AG10803 (cell line): ENCODE measurements around the gene PNPO.
"Not testable (repeated sequence)": the region's sequence is repeated elsewhere in the genome, so short reads cannot be mapped to it uniquely, and the experiment has no call there.

Experiments used
- DNase-seq: peaks from one replicate; pipeline ENCODE4 v3.0.0; 2010; ENCODE audit warnings: low read depth
- H3K4me3 ChIP-seq: 2 replicates; pipeline ENCODE4 v1.5.1; 2011; ENCODE audit warnings: mild to moderate bottlenecking, low read length, control low read depth
- CTCF ChIP-seq: conservative IDR thresholded peaks from 2 replicates; pipeline ENCODE4 v1.5.1; 2011; ENCODE audit warnings: mild to moderate bottlenecking, low read length, control low read depth, inconsistent platforms

The PNPO gene

GRCh38 chr17:47918991-47919390, 22.4 kb upstream of the PNPO start:
- TF ChIP-seq CTCF: no peak
- no peak overlapping the region for H3K4me3 ChIP-seq
- DNase-seq: no peak

- not testable (repeated sequence) for DNase-seq, H3K4me3 ChIP-seq
These were observed 21.5 kb upstream of the PNPO start for GRCh38 chr17:47919889-47920288.

GRCh38 chr17:47924785-47925677, 16.3 kb upstream of the PNPO start:
- TF ChIP-seq CTCF: no peak
- no peak for DNase-seq
- H3K4me3 ChIP-seq: no peak overlapping the region

GRCh38 chr17:47925678-47925988, 15.7 kb upstream of the PNPO start:
- no peak overlapping the region for H3K4me3 ChIP-seq
- no peak for TF ChIP-seq CTCF
- no peak for DNase-seq

GRCh38 chr17:47927821-47928400, 13.5 kb upstream of the PNPO start:
- no peak overlapping the region for H3K4me3 ChIP-seq
- TF ChIP-seq CTCF: no peak

GRCh38 chr17:47928415-47928814, 13.0 kb upstream of the PNPO start:
- H3K4me3 ChIP-seq: no peak overlapping the region
- DNase-seq: no peak
- no peak for TF ChIP-seq CTCF

More at GRCh38 chr17:47927821-47928400, 13.5 kb upstream of the PNPO start:
- no peak for DNase-seq

- TF ChIP-seq CTCF: no peak
- no peak for DNase-seq
- no peak overlapping the region for H3K4me3 ChIP-seq
These were observed 12.0 kb upstream of the PNPO start for GRCh38 chr17:47929218-47930000.
